DMS53 (cell line): Measurements from ENCODE around the gene PHLPP1.
"Not testable (repeated sequence)": the region's sequence is repeated elsewhere in the genome, so short reads cannot be mapped to it uniquely, and the experiment has no call there.

Source experiments
- DNase-seq: peaks from one replicate; lab custom pipeline; 2025; lab: John Stamatoyannopoulos, UW

The PHLPP1 gene

DNA sequence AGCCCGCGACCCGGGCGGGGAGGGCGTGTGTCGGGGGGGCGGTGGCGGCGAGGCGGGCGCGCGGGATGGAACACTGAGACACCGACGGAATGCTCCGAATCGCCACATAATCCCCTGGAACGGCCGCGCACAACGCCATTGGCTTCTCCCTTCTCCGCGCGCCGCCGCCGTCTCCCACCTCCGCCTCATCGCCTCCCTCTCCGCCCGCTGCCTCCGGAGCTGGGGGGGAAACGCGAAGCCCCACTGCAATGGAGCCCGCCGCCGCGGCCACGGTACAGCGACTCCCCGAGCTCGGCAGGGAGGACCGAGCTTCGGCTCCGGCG lies at the start of gene PHLPP1:
TSS of gene PHLPP1 (plus strand) at position 106 of the 323 bp plus-strand sequence. CDS start at position 249, 143 bp downstream.
- no peak for DNase-seq

DNA sequence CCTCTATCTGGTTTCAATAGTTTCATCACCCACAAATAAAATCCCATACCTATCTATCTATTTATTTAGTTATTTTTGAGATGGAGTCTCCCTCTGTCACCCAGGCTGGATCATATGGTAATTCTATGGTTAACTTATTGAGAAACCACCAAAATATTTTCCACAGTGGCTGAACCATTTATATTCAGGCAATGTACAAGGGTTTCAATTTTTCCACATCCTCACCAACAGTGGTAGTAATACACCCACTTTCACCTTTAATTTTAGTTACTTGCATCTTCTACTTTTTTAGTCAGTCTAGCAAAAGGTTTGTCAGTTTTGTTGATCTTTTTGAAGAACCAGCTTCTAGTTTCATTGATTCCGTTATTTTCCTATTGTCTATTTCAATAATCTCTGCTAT lies 46.1 kb upstream of the PHLPP1 start:
- DNase-seq: no peak

DNA sequence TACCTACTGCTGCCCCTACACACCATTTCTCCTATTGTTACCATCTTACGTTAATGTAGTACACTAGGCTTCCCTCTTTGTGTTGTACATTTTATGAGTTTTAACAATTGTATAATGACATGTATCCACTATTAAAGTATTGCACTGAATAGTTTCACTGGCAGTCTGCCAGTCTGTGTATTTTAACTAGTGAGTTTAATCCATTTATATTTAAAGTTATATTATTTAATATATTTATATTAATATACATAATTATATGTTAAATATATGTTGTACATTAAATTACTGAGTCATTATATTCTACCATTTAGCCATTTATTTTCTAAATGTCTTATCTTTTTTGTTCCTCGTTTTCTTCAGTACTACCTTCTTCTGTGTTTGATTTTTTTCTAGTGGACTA lies 44.8 kb upstream of the PHLPP1 start:
- DNase-seq: no peak

DNA sequence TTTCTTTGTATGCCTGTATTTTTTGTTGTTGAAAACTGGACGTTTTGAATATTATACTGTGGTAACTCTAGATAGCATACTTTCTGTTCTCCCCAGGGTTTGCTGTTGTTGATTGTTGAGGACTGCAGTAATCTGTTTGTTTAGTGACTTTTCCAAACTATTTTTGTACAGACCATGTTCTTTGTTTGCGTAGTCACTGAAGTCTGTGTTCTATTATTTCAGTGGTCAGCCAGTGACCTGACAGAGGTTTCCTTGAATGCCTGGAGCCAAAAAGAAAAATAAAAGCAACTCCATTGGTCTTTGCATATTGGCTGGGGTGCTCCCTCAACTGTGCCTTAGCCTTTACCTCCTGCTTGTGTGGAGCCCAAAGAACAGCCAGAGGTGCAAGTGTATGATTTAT lies 42.7 kb upstream of the PHLPP1 start:
- peak; percentile 32 for DNase-seq

DNA sequence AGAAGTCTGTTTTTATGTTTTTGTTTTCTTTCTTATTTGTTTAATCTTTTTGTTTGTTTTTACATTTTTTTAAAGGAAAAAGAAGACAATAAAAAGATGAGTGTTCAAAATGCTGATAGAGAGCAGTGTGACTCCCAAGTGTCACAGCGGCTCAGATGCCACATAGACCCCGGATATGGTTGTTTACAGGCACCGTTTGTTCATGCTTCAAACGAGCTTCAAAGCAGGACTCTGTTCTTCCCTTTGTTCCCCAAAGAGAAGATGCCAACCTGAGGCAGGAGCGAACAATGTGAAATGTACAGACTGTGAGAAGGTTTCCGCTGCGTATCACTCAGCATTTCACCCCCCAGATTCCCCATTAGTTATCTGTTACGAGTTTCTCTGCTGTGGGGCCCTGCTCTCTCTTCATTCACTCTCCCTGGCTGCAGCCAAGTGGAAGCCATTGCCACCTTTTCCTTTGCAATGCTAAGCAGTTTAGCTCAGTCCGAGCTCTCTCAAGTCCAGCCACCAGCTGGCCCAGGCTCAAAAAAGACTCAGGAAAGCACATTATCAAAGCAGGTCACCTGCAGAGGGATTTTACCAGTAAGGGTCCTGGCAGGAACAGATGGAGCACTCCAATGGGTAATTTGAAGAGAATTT lies 36.4 kb upstream of the PHLPP1 start:
- no peak for DNase-seq

DNA sequence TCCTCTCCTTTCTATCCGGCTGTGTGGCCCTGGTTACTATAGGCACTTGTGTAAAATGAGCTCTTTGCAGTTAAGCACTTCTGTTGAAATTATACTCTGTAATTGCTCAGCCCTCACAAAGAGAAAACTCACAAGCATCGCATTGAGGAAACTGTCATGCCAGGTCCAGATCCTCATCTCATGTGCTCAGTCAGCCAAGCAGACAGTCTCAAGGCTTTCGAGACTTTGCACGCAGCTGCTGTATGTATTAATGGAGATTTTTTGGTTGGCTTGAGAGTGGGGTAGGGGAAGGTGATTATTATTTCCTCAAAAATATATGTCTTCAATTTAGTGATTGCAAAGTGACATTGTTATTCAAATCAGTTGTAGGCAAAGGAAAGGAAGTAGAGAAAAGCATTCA lies 33.0 kb upstream of the PHLPP1 start:
- DNase-seq: no peak

DNA sequence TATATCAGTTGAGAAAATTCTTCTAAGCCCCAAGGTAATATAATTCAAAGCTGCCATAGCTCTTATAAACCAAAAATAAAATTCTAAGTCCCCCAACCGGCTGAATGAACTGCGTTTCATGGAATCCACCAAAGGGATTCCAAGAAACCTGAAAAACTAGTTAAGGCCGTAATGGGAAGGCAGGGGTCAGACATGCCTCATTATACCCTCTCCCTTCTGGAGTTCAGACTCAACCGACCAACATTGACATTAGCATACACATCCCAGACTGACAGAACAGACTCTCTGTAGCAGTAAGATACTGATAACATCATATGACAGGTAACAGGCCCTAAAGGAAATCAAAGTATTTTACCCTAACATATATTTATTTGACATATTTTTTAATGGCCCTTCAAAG lies 31.4 kb upstream of the PHLPP1 start:
- no peak for DNase-seq

DNA sequence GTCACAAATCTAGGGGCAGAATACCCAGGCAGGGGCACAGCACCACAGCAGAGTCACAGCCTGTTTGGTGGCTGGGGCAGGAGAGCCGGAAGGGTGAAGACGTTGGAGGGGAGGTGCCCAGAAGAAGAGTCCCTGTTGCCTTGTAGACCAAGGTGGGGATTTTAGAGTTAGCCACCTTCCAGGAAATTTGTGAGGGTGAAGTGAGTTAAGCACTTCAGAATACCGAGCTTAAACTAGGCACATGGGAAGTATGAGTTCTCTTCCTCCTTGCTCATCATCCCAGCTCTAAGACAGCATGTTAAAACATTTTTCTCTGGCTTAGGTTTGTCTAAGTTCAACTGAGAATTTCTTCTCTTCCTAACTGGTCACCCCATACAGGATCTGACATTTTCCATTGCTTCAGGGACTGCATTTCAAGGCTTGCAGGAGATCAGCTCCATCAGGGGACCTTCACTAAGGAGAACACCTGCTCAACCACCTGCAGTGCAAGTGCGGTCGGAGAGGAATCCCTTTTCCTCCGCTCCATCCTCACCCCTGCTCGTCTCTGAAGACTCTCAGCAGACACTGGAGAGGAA lies 26.5 kb upstream of the PHLPP1 start:
- no peak for DNase-seq

DNA sequence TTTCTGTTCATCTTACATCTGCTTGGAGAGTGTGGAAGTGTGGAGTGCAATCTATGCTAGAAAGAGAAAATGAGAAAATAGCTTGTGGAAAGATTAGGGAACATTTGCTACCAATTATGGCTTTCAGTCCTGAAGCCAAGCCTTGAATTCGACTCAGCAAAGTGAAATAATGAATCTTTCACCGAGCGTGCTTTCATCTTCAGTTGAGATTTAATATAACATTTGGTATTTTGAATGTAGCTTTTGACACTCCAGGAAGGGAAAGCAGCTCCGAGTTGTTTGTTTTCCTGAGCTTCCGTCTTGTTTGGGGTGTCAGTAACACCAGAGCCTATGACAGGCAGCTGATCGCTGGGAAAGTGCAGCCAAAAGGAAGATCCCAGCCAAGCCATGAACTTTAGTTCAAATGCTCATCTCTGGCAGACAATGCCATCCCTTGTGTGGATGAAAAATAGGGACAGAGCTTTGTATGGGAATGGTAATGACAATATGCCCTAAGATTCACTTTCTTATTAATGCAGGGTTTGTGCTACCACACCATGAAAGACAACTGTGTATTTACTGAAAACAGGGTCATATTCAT lies 25.0 kb upstream of the PHLPP1 start:
- DNase-seq: no peak

DNA sequence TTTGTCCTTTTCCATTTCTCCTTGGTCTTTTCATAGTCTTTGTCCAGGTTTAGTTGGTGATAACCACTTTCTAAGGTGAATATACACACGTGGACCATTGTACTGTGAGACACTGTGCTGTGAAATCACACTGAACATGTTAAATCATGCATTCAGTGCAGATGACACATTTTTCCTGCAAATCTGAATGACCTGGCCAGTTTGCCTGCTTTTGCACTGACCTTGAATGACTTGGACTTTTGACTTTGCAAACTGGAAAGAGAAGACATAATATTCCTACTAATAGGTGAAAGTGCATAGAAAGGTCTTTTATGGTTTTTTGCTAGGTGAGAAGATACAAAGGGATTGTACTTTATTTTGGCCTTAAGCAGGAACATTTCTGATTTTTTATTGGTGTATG lies 21.7 kb upstream of the PHLPP1 start:
- DNase-seq: no peak

DNA sequence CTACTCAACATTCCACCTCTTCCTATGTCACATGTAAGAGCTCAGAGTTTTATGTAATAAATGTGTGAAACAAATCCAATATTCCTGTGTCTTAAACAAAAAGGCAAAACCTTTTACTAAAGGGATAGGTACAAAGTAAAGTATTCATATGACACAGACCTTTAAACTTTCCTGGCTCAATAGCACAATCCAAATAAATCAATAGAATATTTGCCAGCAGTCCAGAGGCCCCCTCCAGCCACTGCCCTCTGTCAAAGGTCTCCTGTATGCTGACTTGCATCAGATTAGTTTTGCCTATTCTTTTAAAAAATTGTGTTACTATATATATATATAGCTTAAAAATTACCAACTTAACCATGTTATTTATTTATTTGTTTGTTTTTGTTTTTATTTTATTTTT lies 17.7 kb upstream of the PHLPP1 start:
- DNase-seq: no peak

DNA sequence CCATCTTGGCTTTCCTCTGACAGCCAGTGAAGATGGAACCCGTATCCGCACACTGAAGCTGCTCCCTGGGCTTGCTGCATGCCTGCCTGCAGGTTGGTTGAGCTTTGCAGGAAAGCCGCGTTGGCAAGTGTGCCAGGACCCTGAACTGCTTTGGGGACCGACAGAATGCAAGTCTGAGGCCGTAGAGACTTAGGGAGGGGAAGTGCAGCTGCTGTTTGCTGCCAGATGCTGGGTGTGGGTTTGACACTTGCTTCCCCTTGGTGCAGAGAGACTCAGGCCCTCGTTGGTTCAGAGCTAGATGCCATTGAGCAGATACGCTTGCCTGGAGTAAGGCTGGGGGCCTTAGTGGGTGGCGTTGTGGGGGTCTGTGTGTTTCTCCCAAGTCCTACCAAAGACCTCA lies 13.1 kb upstream of the PHLPP1 start:
- no peak for DNase-seq

DNA sequence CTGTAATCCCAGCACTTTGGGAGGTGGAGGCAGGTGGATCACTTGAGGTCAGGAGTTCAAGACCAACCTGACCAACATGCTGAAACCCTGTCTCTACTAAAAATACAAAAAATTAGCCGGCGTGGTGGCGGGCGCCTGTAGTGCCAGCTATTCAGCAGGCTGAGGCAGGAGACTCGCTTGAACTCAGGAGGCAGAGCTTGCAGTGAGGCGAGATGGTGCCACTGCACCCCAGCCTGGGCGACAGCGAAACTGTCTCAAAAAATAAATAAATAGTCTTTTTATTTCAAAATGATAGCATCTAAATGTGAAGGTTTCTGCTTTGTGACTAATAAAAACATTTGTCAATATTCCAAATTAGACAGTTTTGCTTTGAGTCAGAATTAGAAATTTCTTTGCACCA lies 8.5 kb upstream of the PHLPP1 start:
- DNase-seq: not testable (repeated sequence)

DNA sequence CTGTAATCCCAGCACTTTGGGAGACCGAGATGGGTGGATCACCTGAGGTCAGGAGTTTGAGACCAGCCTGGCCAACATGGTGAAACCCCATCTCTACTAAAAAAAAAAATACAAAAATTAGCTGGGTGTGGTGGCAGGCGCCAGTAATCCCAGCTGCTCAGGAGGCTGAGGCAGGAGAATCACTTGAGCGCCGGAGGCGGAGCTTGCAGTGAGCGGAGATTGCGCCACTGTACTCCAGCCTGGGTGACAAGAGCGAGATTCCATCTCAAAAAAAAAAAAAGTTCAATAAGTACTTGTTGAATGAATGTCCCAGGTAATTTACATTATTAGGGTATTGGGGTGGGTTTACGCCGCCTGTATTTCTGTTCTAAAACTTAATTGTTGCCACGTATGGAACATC lies 5.4 kb upstream of the PHLPP1 start:
- not testable (repeated sequence) for DNase-seq

DNA sequence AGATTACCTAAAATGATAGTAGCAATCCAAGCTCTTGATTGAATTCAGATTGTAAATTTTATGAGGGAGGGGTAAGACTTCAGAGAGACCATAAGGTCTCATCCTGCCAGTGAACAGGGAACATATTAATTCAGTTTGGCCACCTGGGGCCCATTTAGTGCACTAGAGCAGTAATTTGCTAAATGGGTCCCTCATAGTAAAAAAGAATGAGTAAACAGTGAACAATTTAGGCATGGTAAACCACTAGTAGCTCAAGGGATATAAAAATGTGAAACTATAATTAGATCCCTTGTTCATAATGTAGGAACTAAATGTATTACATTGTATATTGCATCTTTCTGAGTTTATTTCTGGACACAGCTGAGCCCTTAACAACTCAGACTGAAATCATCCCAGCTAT lies 4.9 kb upstream of the PHLPP1 start:
- DNase-seq: no peak

DNA sequence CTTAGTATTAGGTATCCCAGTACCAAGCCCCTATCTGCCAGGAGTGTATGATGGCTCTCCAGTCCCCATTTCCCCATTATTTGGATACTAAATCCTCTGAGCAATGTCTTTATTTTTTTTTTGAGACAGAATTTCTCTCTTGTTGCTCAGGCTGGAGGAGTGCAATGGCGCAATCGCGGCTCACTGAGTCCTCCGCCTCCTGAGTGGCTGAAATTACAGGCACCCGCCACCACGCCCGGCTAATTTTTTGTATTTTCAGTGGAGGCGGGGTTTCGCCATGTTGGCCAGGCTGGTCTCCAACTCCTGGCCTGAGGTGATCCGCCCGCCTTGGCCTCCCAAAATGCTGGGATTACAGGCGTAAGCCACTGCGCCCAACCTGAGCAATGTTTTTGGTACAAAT lies 3.6 kb upstream of the PHLPP1 start:
- DNase-seq: no peak

DNA sequence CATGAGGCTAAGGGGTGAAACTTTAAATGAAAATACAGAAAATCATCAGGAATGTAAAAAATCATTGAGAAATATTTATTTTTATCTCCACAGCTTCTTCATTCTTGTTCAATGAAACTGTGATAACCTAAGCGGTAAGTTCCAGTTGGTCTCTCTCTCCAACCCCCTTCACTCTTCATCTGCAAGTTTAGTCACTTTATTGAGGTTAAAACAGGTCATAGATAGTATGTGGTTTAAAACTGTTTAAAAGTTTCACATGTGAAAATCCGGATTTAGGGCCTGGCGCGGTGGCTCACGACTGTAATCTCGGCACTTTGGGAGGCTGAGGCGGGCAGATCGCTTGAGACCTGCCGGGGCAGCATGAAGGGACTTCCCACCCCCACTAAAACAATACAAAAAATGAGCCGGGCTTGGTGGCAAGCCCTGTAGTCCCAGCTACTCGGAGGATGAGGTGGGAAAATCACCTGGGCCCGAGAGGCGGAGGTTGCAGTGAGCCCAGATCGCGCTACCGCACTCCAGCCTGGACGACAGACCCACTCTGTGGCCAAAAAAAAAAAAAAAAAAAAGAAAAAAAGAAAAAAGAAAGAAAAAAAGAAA lies 1.6 kb upstream of the PHLPP1 start:
- DNase-seq: no peak

DNA sequence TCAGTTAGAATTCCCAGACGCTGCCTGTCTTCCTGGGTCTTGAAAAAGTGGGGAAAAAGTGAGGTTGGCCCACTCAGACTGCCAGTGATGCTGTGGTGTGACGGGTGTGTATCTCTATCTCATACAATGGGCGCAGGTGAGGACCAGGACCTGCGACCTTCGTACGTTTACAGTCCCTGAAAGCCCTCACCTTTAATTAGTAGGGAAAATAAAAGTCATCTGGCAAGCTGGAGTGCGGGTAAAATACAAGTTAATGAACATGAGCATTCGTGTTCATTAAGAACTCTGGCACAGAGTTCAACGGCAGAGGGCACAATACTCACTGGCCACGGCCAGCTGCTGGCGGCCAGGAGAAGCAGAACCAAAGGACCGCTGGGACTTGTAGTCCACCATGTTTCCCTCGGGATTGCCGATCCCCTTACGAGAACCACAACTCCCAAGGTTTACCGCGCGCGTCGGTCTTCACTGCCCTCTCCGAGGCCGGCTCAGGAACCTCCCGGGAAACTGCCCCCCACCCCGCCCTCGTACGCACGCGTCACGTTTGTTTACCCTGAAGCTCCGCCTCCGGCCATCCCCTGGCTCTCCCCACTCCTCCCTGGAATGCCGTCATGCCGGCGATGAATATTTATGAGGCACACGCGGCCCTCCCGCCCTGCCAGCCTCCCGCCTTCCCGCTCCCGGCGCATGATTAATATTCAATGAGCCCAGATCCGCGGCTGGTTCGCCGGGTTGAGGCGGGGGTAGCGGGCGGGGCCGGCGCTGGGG lies 488 bp upstream of the PHLPP1 start:
- DNase-seq: peak; percentile 100

DNA sequence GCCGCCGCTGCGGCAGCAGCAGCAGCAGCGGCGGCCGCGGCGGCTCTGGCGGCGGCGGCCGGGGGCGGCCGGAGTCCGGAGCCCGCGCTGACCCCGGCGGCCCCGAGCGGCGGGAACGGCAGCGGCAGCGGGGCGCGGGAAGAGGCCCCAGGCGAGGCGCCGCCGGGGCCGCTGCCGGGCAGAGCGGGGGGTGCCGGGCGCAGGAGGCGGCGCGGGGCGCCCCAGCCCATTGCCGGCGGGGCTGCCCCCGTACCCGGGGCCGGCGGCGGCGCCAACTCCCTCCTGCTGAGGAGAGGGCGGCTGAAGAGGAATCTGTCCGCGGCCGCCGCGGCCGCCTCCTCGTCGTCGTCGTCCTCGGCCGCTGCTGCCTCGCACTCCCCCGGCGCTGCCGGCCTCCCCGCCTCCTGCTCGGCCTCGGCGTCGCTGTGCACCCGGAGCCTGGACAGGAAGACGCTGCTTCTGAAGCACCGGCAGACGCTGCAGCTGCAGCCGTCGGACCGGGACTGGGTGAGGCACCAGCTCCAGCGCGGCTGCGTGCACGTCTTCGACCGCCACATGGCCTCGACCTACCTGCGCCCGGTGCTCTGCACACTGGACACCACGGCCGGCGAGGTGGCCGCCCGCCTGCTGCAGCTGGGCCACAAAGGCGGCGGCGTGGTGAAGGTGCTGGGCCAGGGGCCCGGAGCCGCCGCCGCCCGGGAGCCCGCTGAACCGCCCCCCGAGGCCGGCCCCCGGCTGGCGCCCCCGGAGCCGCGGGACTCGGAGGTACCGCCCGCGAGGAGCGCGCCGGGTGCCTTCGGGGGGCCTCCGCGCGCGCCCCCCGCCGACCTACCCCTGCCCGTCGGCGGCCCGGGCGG lies 646 bp downstream of the PHLPP1 start:
- peak; percentile 96 for DNase-seq

DNA sequence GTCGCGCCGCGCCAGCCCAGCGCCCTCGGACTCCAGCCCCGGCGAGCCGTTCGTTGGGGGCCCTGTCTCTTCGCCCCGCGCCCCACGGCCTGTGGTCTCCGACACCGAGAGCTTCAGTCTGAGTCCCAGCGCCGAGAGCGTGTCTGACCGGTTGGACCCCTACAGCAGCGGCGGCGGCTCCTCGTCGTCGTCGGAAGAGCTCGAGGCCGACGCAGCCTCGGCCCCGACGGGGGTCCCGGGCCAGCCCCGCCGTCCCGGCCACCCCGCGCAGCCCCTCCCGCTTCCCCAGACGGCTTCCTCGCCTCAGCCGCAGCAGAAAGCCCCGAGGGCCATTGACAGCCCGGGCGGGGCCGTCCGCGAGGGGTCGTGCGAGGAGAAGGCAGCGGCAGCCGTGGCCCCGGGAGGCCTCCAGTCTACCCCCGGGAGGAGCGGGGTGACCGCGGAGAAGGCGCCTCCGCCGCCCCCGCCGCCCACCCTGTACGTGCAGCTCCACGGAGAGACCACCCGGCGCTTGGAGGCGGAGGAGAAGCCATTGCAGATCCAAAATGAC lies 1.4 kb downstream of the PHLPP1 start:
- peak; percentile 88 for DNase-seq

DNA sequence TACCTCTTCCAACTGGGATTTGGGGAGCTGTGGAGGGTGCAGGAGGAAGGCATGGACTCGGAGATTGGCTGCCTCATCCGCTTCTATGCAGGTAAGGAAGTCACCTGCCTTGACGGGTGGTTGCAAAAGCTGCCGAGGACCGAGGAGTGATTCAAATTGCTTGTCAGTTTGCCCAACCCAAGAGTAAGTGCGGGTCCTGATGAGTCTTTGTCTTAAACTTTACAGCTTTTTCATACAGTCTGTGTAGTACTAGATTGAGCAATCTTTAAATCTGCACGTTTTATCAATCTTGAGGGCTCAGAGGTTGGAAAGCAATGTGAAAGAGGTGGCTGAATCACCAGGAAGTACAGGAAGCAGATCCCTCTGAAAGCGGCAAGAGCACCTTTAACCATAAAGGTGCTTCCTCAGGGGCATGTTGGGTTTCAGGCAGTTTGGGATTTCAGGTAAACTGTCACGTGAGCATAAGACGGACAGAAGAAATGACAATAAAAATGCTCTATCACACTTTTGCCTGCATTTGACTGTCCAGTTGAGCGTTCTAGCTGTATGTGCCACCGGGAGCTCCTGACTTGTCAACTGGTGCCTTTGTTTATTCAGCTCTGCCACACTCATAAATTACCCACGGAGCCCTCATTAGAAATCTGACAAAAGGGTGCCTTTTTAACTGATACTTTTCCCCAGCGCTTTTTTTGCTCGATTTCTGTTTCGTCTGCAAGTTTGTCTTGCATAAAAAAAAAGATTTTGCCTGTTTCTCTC lies 2.0 kb downstream of the PHLPP1 start:
- DNase-seq: peak; percentile 89
